CD8-positive, alpha-beta memory T cell (primary cell): ENCODE results near the gene SMG1. TPM values are rescaled to one million over a fixed set of nuclear protein-coding genes. Genes with fewer than 3 reads are reported as not detected.
"Not testable (repeated sequence)": the region's sequence is repeated elsewhere in the genome, so short reads cannot be mapped to it uniquely, and the experiment has no call there.

Experiments
- CTCF ChIA-PET: fragments of 350-600 bp; sonication (Branson Sonifier 250); formaldehyde crosslinking; loops from one replicate; lab custom pipeline; 2021; ENCODE audit warnings: antibody characterized with exemption; lab: Charles Lee
- POLR2A ChIA-PET: fragments of 350-600 bp; sonication (Branson Sonifier 250); formaldehyde crosslinking; loops from one replicate; lab custom pipeline; 2021; ENCODE audit warnings: antibody characterized with exemption; lab: Charles Lee
- DNase-seq, 5 donors: peaks; one replicate each; pipeline versions ENCODE4 v3.0.0 to v3.0.0-alpha.2; 2020 to 2022; ENCODE audit warnings: mixed read lengths in 1 of 5
- H3K27ac ChIP-seq: one replicate; pipeline ENCODE4 v1.7.0; 2013; ENCODE audit warnings: low read depth, mild to moderate bottlenecking, low read length, moderate library complexity
- H3K27me3 ChIP-seq: 2 replicates; pipeline ENCODE4 v1.7.0; 2013; ENCODE audit warnings: low read length, mild to moderate bottlenecking; ENCODE audit not compliant: insufficient read depth, poor library complexity, severe bottlenecking
- H3K36me3 ChIP-seq: 2 replicates; pipeline ENCODE4 v1.7.0; 2013; ENCODE audit warnings: mild to moderate bottlenecking, low read length, moderate library complexity; ENCODE audit not compliant: insufficient read depth
- H3K4me1 ChIP-seq: 2 replicates; pipeline ENCODE4 v1.7.0; 2013; ENCODE audit warnings: mild to moderate bottlenecking, low read length, moderate library complexity; ENCODE audit not compliant: insufficient read depth
- H3K4me3 ChIP-seq: 2 replicates; pipeline ENCODE4 v1.7.0; 2013; ENCODE audit warnings: mild to moderate bottlenecking, low read length
- H3K9me3 ChIP-seq: 2 replicates; pipeline ENCODE4 v1.7.0; 2013; ENCODE audit warnings: mild to moderate bottlenecking, low read length
- H3K27ac Mint-ChIP-seq, 8 donors: one replicate each; pipeline ENCODE4 v1.8.0; 2020 to 2021; ENCODE audit warnings: mixed read lengths in 8 of 8, mild to moderate bottlenecking in 6 of 8, inconsistent platforms in 3 of 8, moderate library complexity in 3 of 8
- H3K27me3 Mint-ChIP-seq, 2 donors: one replicate each; pipeline ENCODE4 v1.8.0; 2020 to 2021; ENCODE audit warnings: mixed read lengths in 2 of 2, mild to moderate bottlenecking in 1 of 2, moderate library complexity in 1 of 2
- H3K36me3 Mint-ChIP-seq, 3 donors: one replicate each; pipeline ENCODE4 v1.8.0; 2020 to 2021; ENCODE audit warnings: mixed read lengths in 3 of 3, inconsistent platforms in 1 of 3, mild to moderate bottlenecking in 1 of 3
- H3K4me1 Mint-ChIP-seq, 3 donors: one replicate each; pipeline ENCODE4 v1.8.0; 2020 to 2021; ENCODE audit warnings: mixed read lengths in 3 of 3, inconsistent platforms in 1 of 3, mild to moderate bottlenecking in 1 of 3
- H3K4me3 Mint-ChIP-seq, 7 donors: one replicate each; pipeline ENCODE4 v1.8.0; 2020 to 2021; ENCODE audit warnings: mixed read lengths in 7 of 7, mild to moderate bottlenecking in 6 of 7, moderate library complexity in 4 of 7, inconsistent platforms in 2 of 7
- H3K9me3 Mint-ChIP-seq, 5 donors: one replicate each; pipeline ENCODE4 v1.8.0; 2020 to 2022; ENCODE audit warnings: mixed read lengths in 5 of 5, mild to moderate bottlenecking in 3 of 5, moderate library complexity in 2 of 5, inconsistent platforms in 1 of 5
- polyA plus RNA-seq: library from polyadenylated mRNA; unstranded; fragments of 300-500 nt; fragmentation: Illumina TruSeq; gene quantifications from one replicate; pipeline ENCODE4 v1.2.3, GENCODE V29; 2021
- total RNA-seq, 2 experiments: library from RNA; stranded (reverse); gene quantifications; one replicate each; pipeline ENCODE4 v1.2.3, GENCODE V29; 2021

SMG1 gene
- 10 to 100 TPM; 90.9 to 98.2 TPM for total RNA-seq
- 17.8 TPM for polyA plus RNA-seq

GRCh38 chr16:18925986-18926865, at the start of gene SMG1:
Gene SMG1, minus strand, starts transcription at chr16:18926408. Its CDS starts 367 bp downstream, at chr16:18926041.
- Histone ChIP-seq H3K4me1 (peaks cover 11% of the 10 kb centered on the region), H3K4me3 (peak within 1 kb of the TSS; percentile 84), H3K27ac (peak within 1 kb of the TSS; percentile 61)
- H3K9me3 ChIP-seq, H3K27me3 ChIP-seq, H3K36me3 Mint-ChIP-seq, H3K36me3 ChIP-seq, H3K27me3 Mint-ChIP-seq, H3K9me3 Mint-ChIP-seq: not testable (repeated sequence)
- ChIA-PET CTCF (interaction anchor here (0.9 to 1.5 kb wide), 2 partner anchors 20 to 124 kb away, joined by 3 to 9 read pairs; partner anchors contain the start of gene ARL6IP1), POLR2A (interaction anchor here (0.6 to 1.9 kb wide), 2 partner anchors 125 to 143 kb away, joined by 5 to 11 read pairs; partner anchors contain the start of gene ARL6IP1)
- peak; percentile 86 to 94 (median 90) for DNase-seq
- Mint-ChIP-seq H3K4me1 (peaks cover 33 to 46% (median 45%) of the 10 kb centered on the region in 3 donors), H3K27ac (peak within 1 kb of the TSS; percentile 85 to 98 (median 97)), H3K4me3 (peak within 1 kb of the TSS; percentile 91 to 100 (median 94))

- H3K27ac ChIP-seq = no peak overlapping the region
- peaks cover 8 to 32% of the 10 kb centered on the region in 2 donors for H3K27me3 Mint-ChIP-seq
- no peak for DNase-seq
- H3K9me3 Mint-ChIP-seq = no peaks in the 10 kb centered on the region
- no peaks in the 10 kb centered on the region for H3K9me3 ChIP-seq
- ChIA-PET POLR2A (no interaction called here), CTCF (no interaction called here)
- H3K27ac Mint-ChIP-seq = no peak overlapping the region
- no peaks in the 10 kb centered on the region for H3K4me1 Mint-ChIP-seq
- H3K4me3 Mint-ChIP-seq = no peak overlapping the region
- no peaks in the 10 kb centered on the region for H3K36me3 ChIP-seq
- no peaks in the 10 kb centered on the region for H3K4me1 ChIP-seq
- H3K36me3 Mint-ChIP-seq = no peaks in the 10 kb centered on the region
- H3K4me3 ChIP-seq = no peak overlapping the region
- H3K27me3 ChIP-seq = no peaks in the 10 kb centered on the region
Measured at GRCh38 chr16:18975109-18975508, 48.9 kb upstream of the SMG1 start.

- ChIA-PET CTCF (interaction anchor here (0.7 to 1.3 kb wide), 3 partner anchors 12 to 25 kb away, joined by 3 to 4 read pairs (median 3); no protein-coding TSS in a partner anchor), POLR2A (no interaction called here)
- Mint-ChIP-seq H3K4me3 (no peak overlapping the region), H3K36me3 (no peaks in the 10 kb centered on the region), H3K9me3 (no peaks in the 10 kb centered on the region), H3K4me1 (peaks cover 0 to 6% (median 0%) of the 10 kb centered on the region in 3 donors), H3K27me3 (peaks cover 3 to 4% of the 10 kb centered on the region in 2 donors), H3K27ac (no peak overlapping the region)
- DNase-seq = no peak
- Histone ChIP-seq H3K27me3 (no peaks in the 10 kb centered on the region), H3K4me3 (no peak overlapping the region), H3K4me1 (no peaks in the 10 kb centered on the region), H3K9me3 (no peaks in the 10 kb centered on the region), H3K36me3 (no peaks in the 10 kb centered on the region), H3K27ac (no peak overlapping the region)
Measured at GRCh38 chr16:18969855-18970240, 43.6 kb upstream of the SMG1 start.

- no peak overlapping the region for H3K27ac Mint-ChIP-seq
- CTCF ChIA-PET = interaction anchor here (0.7 to 1.3 kb wide), 3 partner anchors 12 to 26 kb away, joined by 3 to 4 read pairs (median 3); no protein-coding TSS in a partner anchor
- H3K36me3 Mint-ChIP-seq = no peaks in the 10 kb centered on the region
- Histone ChIP-seq H3K36me3 (no peaks in the 10 kb centered on the region), H3K9me3 (no peaks in the 10 kb centered on the region), H3K27me3 (no peaks in the 10 kb centered on the region), H3K4me3 (no peak overlapping the region), H3K27ac (no peak overlapping the region), H3K4me1 (no peaks in the 10 kb centered on the region)
- H3K27me3 Mint-ChIP-seq = peaks cover 3 to 4% of the 10 kb centered on the region in 2 donors
- peaks cover 0 to 6% (median 0%) of the 10 kb centered on the region in 3 donors for H3K4me1 Mint-ChIP-seq
- POLR2A ChIA-PET = no interaction called here
- peak; percentile 54 to 82 (median 65) for DNase-seq
- H3K4me3 Mint-ChIP-seq = peak overlapping the region in 3 of 7 donors; percentile 7 to 70 (median 9)
- H3K9me3 Mint-ChIP-seq = no peaks in the 10 kb centered on the region
Measured at GRCh38 chr16:18969050-18969854, 43.0 kb upstream of the SMG1 start.

GRCh38 chr16:18966791-18967190, 40.6 kb upstream of the SMG1 start:
- no peaks in the 10 kb centered on the region for H3K27me3 ChIP-seq
- Mint-ChIP-seq H3K9me3 (no peaks in the 10 kb centered on the region), H3K4me1 (peaks cover 0 to 6% (median 0%) of the 10 kb centered on the region in 3 donors), H3K36me3 (no peaks in the 10 kb centered on the region), H3K27me3 (peaks cover 0 to 3% of the 10 kb centered on the region in 2 donors), H3K4me3 (no peak overlapping the region), H3K27ac (no peak overlapping the region)
- no peak overlapping the region for H3K27ac ChIP-seq
- H3K9me3 ChIP-seq = no peaks in the 10 kb centered on the region
- H3K36me3 ChIP-seq = no peaks in the 10 kb centered on the region
- ChIA-PET POLR2A (no interaction called here), CTCF (interaction anchor here (1.7 kb wide), 1 partner anchor 165 kb away, joined by 5 read pairs; the partner anchor contains the start of gene ARL6IP1)
- no peak for DNase-seq
- H3K4me3 ChIP-seq = no peak overlapping the region
- no peaks in the 10 kb centered on the region for H3K4me1 ChIP-seq

GRCh38 chr16:18965555-18965954, 39.3 kb upstream of the SMG1 start:
- Mint-ChIP-seq H3K4me1 (peaks cover 0 to 6% (median 0%) of the 10 kb centered on the region in 3 donors), H3K27me3 (no peaks in the 10 kb centered on the region), H3K9me3 (no peaks in the 10 kb centered on the region), H3K4me3 (no peak overlapping the region), H3K36me3 (no peaks in the 10 kb centered on the region), H3K27ac (peak overlapping the region in 1 of 8 donors; percentile 19)
- Histone ChIP-seq H3K9me3 (no peaks in the 10 kb centered on the region), H3K4me3 (no peak overlapping the region), H3K4me1 (no peaks in the 10 kb centered on the region), H3K36me3 (no peaks in the 10 kb centered on the region), H3K27me3 (no peaks in the 10 kb centered on the region), H3K27ac (no peak overlapping the region)
- DNase-seq = no peak
- CTCF ChIA-PET = interaction anchor here (1.7 kb wide), 1 partner anchor 164 kb away, joined by 5 read pairs; the partner anchor contains the start of gene ARL6IP1
- POLR2A ChIA-PET = no interaction called here

- Mint-ChIP-seq H3K36me3 (no peaks in the 10 kb centered on the region), H3K4me3 (no peak overlapping the region), H3K9me3 (no peaks in the 10 kb centered on the region), H3K27ac (peak overlapping the region in 1 of 8 donors; percentile 47), H3K4me1 (peaks cover 0 to 8% (median 0%) of the 10 kb centered on the region in 3 donors), H3K27me3 (peaks cover 0 to 21% of the 10 kb centered on the region in 2 donors)
- DNase-seq = no peak
- peaks cover 3% of the 10 kb centered on the region for H3K27me3 ChIP-seq
- ChIA-PET POLR2A (no interaction called here), CTCF (no interaction called here)
- no peak overlapping the region for H3K27ac ChIP-seq
- H3K9me3 ChIP-seq = no peaks in the 10 kb centered on the region
- peaks cover 5% of the 10 kb centered on the region for H3K4me1 ChIP-seq
- H3K4me3 ChIP-seq = no peak overlapping the region
- H3K36me3 ChIP-seq = no peaks in the 10 kb centered on the region
Measured at GRCh38 chr16:18959031-18959505, 32.9 kb upstream of the SMG1 start.
